OCI-LY7 (cell line): ENCODE data around the gene TP73. TPM values are rescaled to one million over a fixed set of nuclear protein-coding genes. Genes with fewer than 3 reads are reported as not detected.

Source experiments
- BruUV-seq: library from RNA; stranded (reverse); fragments of 400-500 nt; replicated peaks from 2 replicates; lab custom pipeline; 2021; lab: Mats Ljungman, UMichigan
- CTCF ChIA-PET: fragments of 300-600 bp; sonication (Branson Sonifier 250); formaldehyde crosslinking; loops from one replicate; lab custom pipeline; 2022; ENCODE audit warnings: antibody characterized with exemption; ENCODE audit not compliant: unreplicated experiment; lab: Charles Lee
- POLR2A ChIA-PET: fragments of 300-600 bp; sonication (Branson Sonifier 250); formaldehyde crosslinking; loops from one replicate; lab custom pipeline; 2022; ENCODE audit warnings: antibody characterized with exemption; lab: Charles Lee
- DNase-seq: peaks from one replicate; pipeline ENCODE4 v3.0.0-alpha.2; 2015; ENCODE audit warnings: low spot score
- H2AFZ ChIP-seq: fragments of 200-600 bp; sonication (generic), shearing (Covaris generic); 2 replicates; pipeline ENCODE4 v1.6.1; 2014; ENCODE audit warnings: mild to moderate bottlenecking, antibody characterized with exemption, low read length, moderate library complexity
- H3K27ac ChIP-seq: fragments of 200-600 bp; sonication (generic); 2 replicates; pipeline ENCODE4 v1.5.1; 2014; ENCODE audit warnings: mixed run types, low read depth, mild to moderate bottlenecking, moderate library complexity, low read length, inconsistent platforms; ENCODE audit not compliant: poor library complexity, severe bottlenecking
- H3K36me3 ChIP-seq: fragments of 200-600 bp; sonication (generic); 2 replicates; pipeline ENCODE4 v1.6.1; 2014; ENCODE audit warnings: mild to moderate bottlenecking, antibody characterized with exemption, low read length, moderate library complexity, mixed read lengths; ENCODE audit not compliant: insufficient read depth
- H3K4me1 ChIP-seq: fragments of 200-600 bp; sonication (generic); 2 replicates; pipeline ENCODE4 v1.5.1; 2014; ENCODE audit warnings: mild to moderate bottlenecking, low read length; ENCODE audit not compliant: insufficient read depth, poor library complexity, severe bottlenecking
- H3K4me2 ChIP-seq: fragments of 200-600 bp; sonication (generic); 2 replicates; pipeline ENCODE4 v1.6.1; 2014; ENCODE audit warnings: mild to moderate bottlenecking, low read length
- H3K4me3 ChIP-seq: fragments of 200-600 bp; sonication (generic); 2 replicates; pipeline ENCODE4 v1.5.1; 2014; ENCODE audit warnings: mild to moderate bottlenecking, low read depth, low read length; ENCODE audit not compliant: poor library complexity, severe bottlenecking
- H3K79me2 ChIP-seq: fragments of 200-600 bp; sonication (generic); 2 replicates; pipeline ENCODE4 v1.6.1; 2016; ENCODE audit warnings: low read depth, mild to moderate bottlenecking, low read length, moderate library complexity, mixed read lengths; ENCODE audit not compliant: insufficient read depth
- H3K9me2 ChIP-seq: fragments of 200-600 bp; sonication (generic); 2 replicates; pipeline ENCODE4 v1.6.1; 2016; ENCODE audit warnings: mild to moderate bottlenecking, low read length, mixed read lengths; ENCODE audit not compliant: insufficient read depth
- H3K9me3 ChIP-seq: fragments of 200-600 bp; sonication (generic); 2 replicates; pipeline ENCODE4 v1.6.1; 2014; ENCODE audit warnings: mild to moderate bottlenecking, mixed run types, low read length, mixed read lengths
- H4K20me1 ChIP-seq: fragments of 200-600 bp; sonication (generic); 2 replicates; pipeline ENCODE4 v1.6.1; 2014; ENCODE audit warnings: mild to moderate bottlenecking, antibody characterized with exemption, low read length, moderate library complexity, mixed read lengths; ENCODE audit not compliant: insufficient read depth
- CTCF ChIP-seq: fragments of 200-600 bp; sonication (generic); conservative IDR thresholded peaks from 2 replicates; pipeline ENCODE4 v1.5.1; 2014; ENCODE audit warnings: mild to moderate bottlenecking, antibody characterized with exemption, low read length, moderate library complexity, mixed read lengths
- EZH2phosphoT487 ChIP-seq: fragments of 200-600 bp; sonication (generic); IDR thresholded peaks from 2 replicates; pipeline ENCODE4 v1.6.1; 2018; ENCODE audit warnings: low read depth, borderline replicate concordance, mild to moderate bottlenecking, mixed run types, antibody characterized with exemption, low read length, moderate library complexity, mixed read lengths
- intact Hi-C: fragments of 100-400 bp; cut with micrococcal nuclease; formaldehyde crosslinking; loops from one replicate; pipeline ENCODE4 v1.10.0; 2022; ENCODE audit not compliant: unreplicated experiment
- total RNA-seq, 2 experiments: library from RNA; depleted of rRNA in 1 of 2; stranded (reverse); fragments of >200 nt in 1 of 2; shearing (Covaris generic) in 1 of 2; gene quantifications; 2 replicates each; pipeline ENCODE4 v1.2.3, GENCODE V29; 2014 to 2022

The TP73 gene
- total RNA-seq, 2 experiments from 2014 or later, result 0.48 TPM; not detected in 1

GRCh38 chr1:3729594-3730542 is 77.6 kb downstream of the TP73 start:
- Histone ChIP-seq H3K4me3 (no peak overlapping the region), H3K9me3 (no peaks in the 10 kb centered on the region), H3K27ac (no peak overlapping the region), H4K20me1 (no peaks in the 10 kb centered on the region), H2AFZ (no peak overlapping the region), H3K9me2 (no peaks in the 10 kb centered on the region), H3K79me2 (no peaks in the 10 kb centered on the region), H3K4me2 (no peak overlapping the region), H3K4me1 (no peaks in the 10 kb centered on the region), H3K36me3 (no peaks in the 10 kb centered on the region)
- BruUV-seq, result no TSS peak
- ChIA-PET POLR2A (no interaction called here), CTCF (no interaction called here)
- intact Hi-C loops, result no loop called here
- DNase-seq, result no peak
- no peak for TF ChIP-seq CTCF
- TF ChIP-seq EZH2phosphoT487, result no peak

GRCh38 chr1:3730543-3731247 is 78.4 kb downstream of the TP73 start:
- H3K27ac ChIP-seq, result no peak overlapping the region
- no peaks in the 10 kb centered on the region for H3K9me2 ChIP-seq
- no peaks in the 10 kb centered on the region for H4K20me1 ChIP-seq
- DNase-seq, result no peak
- no peaks in the 10 kb centered on the region for H3K4me1 ChIP-seq
- no peak for TF ChIP-seq EZH2phosphoT487
- no peak overlapping the region for H3K4me2 ChIP-seq
- intact Hi-C loops, result no loop called here
- ChIA-PET CTCF (no interaction called here), POLR2A (no interaction called here)
- BruUV-seq, result no TSS peak
- H3K9me3 ChIP-seq, result no peaks in the 10 kb centered on the region
- no peak overlapping the region for H2AFZ ChIP-seq
- H3K79me2 ChIP-seq, result no peaks in the 10 kb centered on the region
- no peaks in the 10 kb centered on the region for H3K36me3 ChIP-seq
- H3K4me3 ChIP-seq, result no peak overlapping the region

GRCh38 chr1:3731583-3732433 is 79.5 kb downstream of the TP73 start:
- ChIA-PET POLR2A (interaction anchor here (0.6 kb wide), 2 partner anchors 142 to 320 kb away, joined by 3 read pairs; no protein-coding TSS in a partner anchor), CTCF (no interaction called here)
- H3K36me3 ChIP-seq, result no peaks in the 10 kb centered on the region
- H4K20me1 ChIP-seq, result no peaks in the 10 kb centered on the region
- intact Hi-C loops, result no loop called here
- H3K9me3 ChIP-seq, result no peaks in the 10 kb centered on the region
- no peaks in the 10 kb centered on the region for H3K4me1 ChIP-seq
- H3K9me2 ChIP-seq, result no peaks in the 10 kb centered on the region
- H3K4me3 ChIP-seq, result no peak overlapping the region
- H2AFZ ChIP-seq, result no peak overlapping the region
- H3K4me2 ChIP-seq, result no peak overlapping the region
- no peaks in the 10 kb centered on the region for H3K79me2 ChIP-seq
- H3K27ac ChIP-seq, result no peak overlapping the region
- TF ChIP-seq CTCF, result no peak
- no peak for TF ChIP-seq EZH2phosphoT487
- BruUV-seq, result no TSS peak
- no peak for DNase-seq
